SK-N-SH (cell line): Measurements from ENCODE around the gene CNTLN. TPM values are rescaled to one million over a fixed set of nuclear protein-coding genes. Genes with fewer than 3 reads are reported as not detected.

Experiments used
- CTCF ChIA-PET: fragments of 300-600, 350-600 bp; formaldehyde crosslinking; extraction: SDS; loops from one replicate; lab custom pipeline; 2021; lab: Yijun Ruan, JAX
- POLR2A ChIA-PET: fragments of 350-600 bp; sonication (Branson Sonifier 250); formaldehyde crosslinking; extraction: SDS; loops from one replicate; lab custom pipeline; 2020; ENCODE audit warnings: antibody characterized with exemption, inconsistent platforms; lab: Yijun Ruan, JAX
- DNase-seq: peaks from one replicate; pipeline ENCODE4 v3.0.0; 2012
- H2AFZ ChIP-seq: fragments of 200-600 bp; sonication (generic); 2 replicates; pipeline ENCODE4 v1.8.1; 2016; ENCODE audit warnings: antibody characterized with exemption, mild to moderate bottlenecking, low read depth
- H3F3A ChIP-seq: fragments of 200-600 bp; sonication (generic); replicated peaks from 2 replicates; pipeline ENCODE3; 2016; ENCODE audit warnings: antibody characterized with exemption, mild to moderate bottlenecking; ENCODE audit not compliant: insufficient read depth
- H3K27ac ChIP-seq, 2 experiments: fragments of 200-500 bp in 1 of 2; fragments of 200-600 bp in 1 of 2; sonication (Bioruptor generic) in 1 of 2; sonication (generic), shearing (Covaris generic) in 1 of 2; 2 replicates each; pipeline versions ENCODE4 v1.5.1 to v1.6.1; 2014 to 2016; ENCODE audit warnings: low read depth in 2 of 2, inconsistent platforms in 1 of 2, low read length in 1 of 2, mild to moderate bottlenecking in 1 of 2, mixed read lengths in 1 of 2
- H3K27me3 ChIP-seq: fragments of 200-600 bp; sonication (generic), shearing (Covaris generic); 2 replicates; pipeline ENCODE4 v1.6.1; 2016; ENCODE audit warnings: mixed run types; ENCODE audit not compliant: insufficient read depth
- H3K36me3 ChIP-seq, 2 experiments: fragments of 200-500 bp in 1 of 2; fragments of 200-600 bp in 1 of 2; sonication (Bioruptor generic) in 1 of 2; sonication (generic) in 1 of 2; replicated peaks in 1 of 2; 2 replicates each; pipeline versions ENCODE3 to v1.5.1; 2014 to 2016; ENCODE audit warnings: low read length in 1 of 2, mild to moderate bottlenecking in 1 of 2; ENCODE audit not compliant: insufficient read depth in 2 of 2, control insufficient read depth in 1 of 2
- H3K4me1 ChIP-seq, 2 experiments: fragments of 200-500 bp in 1 of 2; fragments of 200-600 bp in 1 of 2; sonication (Bioruptor generic) in 1 of 2; sonication (generic), shearing (Covaris generic) in 1 of 2; 2 replicates each; pipeline versions ENCODE4 v1.5.1 to v1.6.1; 2014 to 2016; ENCODE audit warnings: low read depth in 1 of 2, low read length in 1 of 2, mixed run types in 1 of 2; ENCODE audit not compliant: insufficient read depth in 2 of 2, control insufficient read depth in 1 of 2
- H3K4me2 ChIP-seq: fragments of 200-600 bp; sonication (generic), shearing (Covaris generic); 2 replicates; pipeline ENCODE4 v1.6.1; 2017; ENCODE audit warnings: mixed run types
- H3K4me3 ChIP-seq, 2 experiments: fragments of 200-500 bp in 1 of 2; fragments of 200-600 bp in 1 of 2; sonication (Bioruptor generic) in 1 of 2; sonication (generic), shearing (Covaris generic) in 1 of 2; 2 replicates each; pipeline versions ENCODE4 v1.5.1 to v1.8.1; 2014 to 2016; ENCODE audit warnings: low read depth in 2 of 2, inconsistent platforms in 1 of 2, low read length in 1 of 2, mild to moderate bottlenecking in 1 of 2, mixed read lengths in 1 of 2, moderate library complexity in 1 of 2
- H3K79me2 ChIP-seq: fragments of 200-600 bp; sonication (generic); 2 replicates; pipeline ENCODE4 v1.8.1; 2017; ENCODE audit warnings: mild to moderate bottlenecking; ENCODE audit not compliant: insufficient read depth
- H3K9ac ChIP-seq: fragments of 200-600 bp; sonication (generic); 2 replicates; pipeline ENCODE4 v1.6.1; 2017; ENCODE audit warnings: mixed run types
- H3K9me2 ChIP-seq: fragments of 200-600 bp; sonication (generic); 2 replicates; pipeline ENCODE4 v1.6.1; 2017; ENCODE audit warnings: mixed run types
- H3K9me3 ChIP-seq: fragments of 200-600 bp; sonication (generic); 2 replicates; pipeline ENCODE4 v1.6.1; 2017; ENCODE audit warnings: mixed run types, mild to moderate bottlenecking, moderate library complexity
- H4K20me1 ChIP-seq: fragments of 200-600 bp; sonication (generic); 2 replicates; pipeline ENCODE4 v1.6.1; 2017; ENCODE audit warnings: mild to moderate bottlenecking, mixed run types; ENCODE audit not compliant: insufficient read depth
- EP300 ChIP-seq, 2 experiments: IDR thresholded peaks; 2 replicates each; pipeline versions ENCODE4 v1.4.0 to v1.6.1; 2012; ENCODE audit warnings: borderline replicate concordance in 1 of 2, low read depth in 1 of 2, low read length in 1 of 2
- EZH2phosphoT487 ChIP-seq: fragments of 200-600 bp; sonication (generic); IDR thresholded peaks from 2 replicates; pipeline ENCODE4 v1.6.1; 2017; ENCODE audit warnings: low read depth, mixed run types, mild to moderate bottlenecking, antibody characterized with exemption, moderate library complexity, borderline replicate concordance
- FOXJ3 ChIP-seq: sonication (generic); formaldehyde crosslinking; IDR thresholded peaks from 2 replicates; pipeline ENCODE4 v1.5.1; 2020; ENCODE audit warnings: mild to moderate bottlenecking, missing genetic modification reagents
- FOXM1 ChIP-seq: IDR thresholded peaks from 2 replicates; pipeline ENCODE4 v1.4.0; 2012; ENCODE audit warnings: low read depth, mild to moderate bottlenecking
- GABPA ChIP-seq: IDR thresholded peaks from 2 replicates; pipeline ENCODE4 v1.4.0; 2012; ENCODE audit warnings: low read depth, mild to moderate bottlenecking
- GATA2 ChIP-seq: sonication (generic); formaldehyde crosslinking; IDR thresholded peaks from 2 replicates; pipeline ENCODE4 v1.5.0; 2020; ENCODE audit warnings: mild to moderate bottlenecking, missing genetic modification reagents
- JUND ChIP-seq: IDR thresholded peaks from 2 replicates; pipeline ENCODE4 v1.4.0; 2012
- MXI1 ChIP-seq: IDR thresholded peaks from 2 replicates; pipeline ENCODE4 v1.6.1; 2012; ENCODE audit warnings: mild to moderate bottlenecking, low read depth, low read length, improper control_type of control experiment
- NRF1 ChIP-seq: IDR thresholded peaks from 2 replicates; pipeline ENCODE4 v1.6.1; 2012; ENCODE audit warnings: low read depth, mild to moderate bottlenecking, low read length
- POLR2AphosphoS5 ChIP-seq: IDR thresholded peaks from 2 replicates; pipeline ENCODE4 v1.6.1; 2012; ENCODE audit warnings: low read depth, low read length
- REST ChIP-seq: IDR thresholded peaks from 2 replicates; pipeline ENCODE4 v1.6.1; 2012; ENCODE audit warnings: mild to moderate bottlenecking, low read depth, low read length, moderate library complexity
- RFX5 ChIP-seq: IDR thresholded peaks from 2 replicates; pipeline ENCODE4 v1.6.1; 2012; ENCODE audit warnings: mild to moderate bottlenecking, improper control_type of control experiment, low read length
- SIN3A ChIP-seq: IDR thresholded peaks from 2 replicates; pipeline ENCODE4 v1.6.1; 2012; ENCODE audit warnings: low read depth, mild to moderate bottlenecking, low read length, moderate library complexity, borderline replicate concordance
- SMC3 ChIP-seq: IDR thresholded peaks from 2 replicates; pipeline ENCODE4 v1.6.1; 2012; ENCODE audit warnings: low read depth, low read length, improper control_type of control experiment
- TAF1 ChIP-seq: IDR thresholded peaks from 2 replicates; pipeline ENCODE4 v1.6.1; 2012; ENCODE audit warnings: low read depth, mild to moderate bottlenecking, low read length, moderate library complexity, borderline replicate concordance
- USF2 ChIP-seq: fragments of 150-350 bp; IDR thresholded peaks from 2 replicates; pipeline ENCODE4 v1.6.1; 2017; ENCODE audit warnings: antibody characterized with exemption, low read length, low read depth, borderline replicate concordance
- YY1 ChIP-seq: IDR thresholded peaks from 2 replicates; pipeline ENCODE4 v1.4.0; 2012; ENCODE audit warnings: low read depth, mild to moderate bottlenecking
- WGBS: methylation state at CpG from one replicate; pipeline ENCODE4 v1.1.6; 2017; ENCODE audit warnings: low lambda C conversion rate; 5-methylcytosine and 5-hydroxymethylcytosine counted together
- polyA plus RNA-seq, 3 experiments: library from polyadenylated mRNA; depleted of rRNA; stranded (reverse); fragments of >200 nt; gene quantifications; 2 replicates each; pipeline ENCODE4 v1.2.3, GENCODE V29; 2012
- TF ChIP-seq, protein P1 (sequence below): IDR thresholded peaks from 2 replicates; pipeline ENCODE4 v1.4.0; 2012; ENCODE audit warnings: low read depth
- TF ChIP-seq, protein P2 (sequence below): IDR thresholded peaks from 2 replicates; pipeline ENCODE4; 2012

CNTLN gene
- polyA plus RNA-seq, 1 of the 3 experiments (the other 2 are of a cell fraction): 2.5 TPM

- peaks cover 1 to 3% of the 10 kb centered on the region in 2 experiments for H3K36me3 ChIP-seq
- no peak for TF ChIP-seq NRF1
- H3K27ac ChIP-seq: no peak overlapping the region
- ChIA-PET CTCF (no interaction called here), POLR2A (no interaction called here)
- no peak for DNase-seq
- H3K79me2 ChIP-seq: no peaks in the 10 kb centered on the region
- WGBS: 95% methylated on average over 2 of the region's 2 CpGs
- no peak overlapping the region for H2AFZ ChIP-seq
- H3K4me2 ChIP-seq: no peak overlapping the region
- H3K9me3 ChIP-seq: no peaks in the 10 kb centered on the region
- H3K4me1 ChIP-seq: no peaks in the 10 kb centered on the region
- H3K9ac ChIP-seq: no peak overlapping the region
- H3K27me3 ChIP-seq: no peaks in the 10 kb centered on the region
- no peak overlapping the region for H3K4me3 ChIP-seq
- H4K20me1 ChIP-seq: no peaks in the 10 kb centered on the region
- H3F3A ChIP-seq: no peaks in the 10 kb centered on the region
- H3K9me2 ChIP-seq: no peaks in the 10 kb centered on the region
Observed at GRCh38 chr9:17425384-17425783, 290.5 kb downstream of the CNTLN start.

GRCh38 chr9:17433526-17433925 lies 298.7 kb downstream of the CNTLN start:
- H3K4me2 ChIP-seq: no peak overlapping the region
- CTCF ChIA-PET: interaction anchor here (0.7 kb wide), 1 partner anchor 262 kb away, joined by 4 read pairs; no protein-coding TSS in a partner anchor

GRCh38 chr9:17436854-17437253 lies 302.0 kb downstream of the CNTLN start:
- Histone ChIP-seq H2AFZ (no peak overlapping the region), H3K4me2 (no peak overlapping the region), H3K79me2 (no peaks in the 10 kb centered on the region), H3F3A (peaks cover 4% of the 10 kb centered on the region), H3K27ac (no peak overlapping the region), H3K27me3 (no peaks in the 10 kb centered on the region), H3K9ac (no peak overlapping the region), H3K4me3 (no peak overlapping the region), H4K20me1 (no peaks in the 10 kb centered on the region), H3K9me2 (no peaks in the 10 kb centered on the region; the same call in 1 of the 2 replicates), H3K4me1 (no peaks in the 10 kb centered on the region), H3K9me3 (peaks cover 32% of the 10 kb centered on the region), H3K36me3 (peaks cover 0 to 22% of the 10 kb centered on the region in 2 experiments)
- POLR2A ChIA-PET: no interaction called here
- WGBS: 88% methylated on average over 7 of the region's 7 CpGs
- DNase-seq: no peak
- CTCF ChIA-PET: no interaction called here
- TF ChIP-seq NRF1 (no peak), USF2 (no peak), EP300 (IDR thresholded peaks at IDR 0.05; ENCODE audit: borderline replicate concordance in 1 of 2, low read depth in 1 of 2, low read length in 1 of 2) (no peak), SIN3A (no peak), SMC3 (no peak), REST (no peak), JUND (no peak), MXI1 (no peak), GABPA (no peak), FOXJ3 (CRISPR knock-in tag) (no peak), GATA2 (CRISPR knock-in tag) (no peak), RFX5 (no peak), FOXM1 (no peak), TAF1 (no peak)
- TF ChIP-seq, protein P1, sequence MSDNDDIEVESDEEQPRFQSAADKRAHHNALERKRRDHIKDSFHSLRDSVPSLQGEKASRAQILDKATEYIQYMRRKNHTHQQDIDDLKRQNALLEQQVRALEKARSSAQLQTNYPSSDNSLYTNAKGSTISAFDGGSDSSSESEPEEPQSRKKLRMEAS: no peak
- TF ChIP-seq, protein P2, sequence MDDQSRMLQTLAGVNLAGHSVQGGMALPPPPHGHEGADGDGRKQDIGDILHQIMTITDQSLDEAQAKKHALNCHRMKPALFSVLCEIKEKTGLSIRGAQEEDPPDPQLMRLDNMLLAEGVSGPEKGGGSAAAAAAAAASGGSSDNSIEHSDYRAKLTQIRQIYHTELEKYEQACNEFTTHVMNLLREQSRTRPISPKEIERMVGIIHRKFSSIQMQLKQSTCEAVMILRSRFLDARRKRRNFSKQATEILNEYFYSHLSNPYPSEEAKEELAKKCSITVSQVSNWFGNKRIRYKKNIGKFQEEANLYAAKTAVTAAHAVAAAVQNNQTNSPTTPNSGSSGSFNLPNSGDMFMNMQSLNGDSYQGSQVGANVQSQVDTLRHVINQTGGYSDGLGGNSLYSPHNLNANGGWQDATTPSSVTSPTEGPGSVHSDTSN: no peak

More at GRCh38 chr9:17433526-17433925, 298.7 kb downstream of the CNTLN start:
- no peak overlapping the region for H3K4me3 ChIP-seq
- no peaks in the 10 kb centered on the region for H4K20me1 ChIP-seq
- no peaks in the 10 kb centered on the region for H3K27me3 ChIP-seq
- no peak for DNase-seq
- H2AFZ ChIP-seq: no peak overlapping the region
- POLR2A ChIA-PET: no interaction called here
- no peaks in the 10 kb centered on the region; the same call in 1 of the 2 replicates for H3K9me2 ChIP-seq
- H3K9me3 ChIP-seq: peaks cover 21% of the 10 kb centered on the region
- no peaks in the 10 kb centered on the region for H3K79me2 ChIP-seq
- H3K9ac ChIP-seq: no peak overlapping the region
- WGBS: 96% methylated on average over 6 of the region's 6 CpGs
- H3K4me1 ChIP-seq: no peaks in the 10 kb centered on the region
- H3K36me3 ChIP-seq: peaks cover 0 to 28% of the 10 kb centered on the region in 2 experiments
- peaks cover 4% of the 10 kb centered on the region for H3F3A ChIP-seq
- no peak overlapping the region for H3K27ac ChIP-seq
- no peak for TF ChIP-seq POLR2AphosphoS5
- no peak for TF ChIP-seq EZH2phosphoT487
- TF ChIP-seq YY1: no peak
